ENCODE data around the gene ERBB2. TPM values are rescaled to one million over a fixed set of nuclear protein-coding genes. Genes with fewer than 3 reads are reported as not detected.

ERBB2 gene
- total and polyA plus RNA-seq, 2 of the 13 experiments (the other 11 are each of a cell fraction or from before 2014, with no cell fraction given) = 57.7 to 64.1 TPM

GRCh38 chr17:39754161-39754957 lies 54.5 kb downstream of the ERBB2 start (continued):
- 0 out of 2 replicates have a peak, but pooled peaks have one; percentile 15 for TF ChIP-seq TCF7 (IDR thresholded peaks at IDR 0.05; ENCODE audit: low read depth)
- 0 out of 2 replicates have a peak, but pooled peaks have one; percentile 28 for TF ChIP-seq ZNF557 (CRISPR knock-in tag; IDR thresholded peaks at IDR 0.05)
- no peak; the same call in 1 of the 2 replicates for TF ChIP-seq ZNF646 (CRISPR knock-in tag; IDR thresholded peaks at IDR 0.05)
- TF ChIP-seq NFKBIZ (CRISPR knock-in tag; IDR thresholded peaks at IDR 0.05) = peak; percentile 92
- TF ChIP-seq HIC2 (CRISPR knock-in tag; IDR thresholded peaks at IDR 0.05; ENCODE audit: low read depth) = peak; percentile 95
- no peak for TF ChIP-seq ZNF747 (CRISPR knock-in tag; IDR thresholded peaks at IDR 0.05; ENCODE audit: borderline replicate concordance)
- no peak for TF ChIP-seq TRIM22 (IDR thresholded peaks at IDR 0.05)
- TF ChIP-seq FOXP4 (CRISPR knock-in tag; IDR thresholded peaks at IDR 0.05) = peak; percentile 76
- TF ChIP-seq POGZ (CRISPR knock-in tag; IDR thresholded peaks at IDR 0.05) = no peak
- peak; percentile 64; the same call in 1 of the 2 replicates for TF ChIP-seq HMG20A (CRISPR knock-in tag; IDR thresholded peaks at IDR 0.05; ENCODE audit: borderline replicate concordance)
- TF ChIP-seq ZNF550 (CRISPR knock-in tag; IDR thresholded peaks at IDR 0.05; ENCODE audit: borderline replicate concordance) = no peak
- TF ChIP-seq POLR2A (IDR thresholded peaks at IDR 0.05; ENCODE audit: insufficient read depth in 1 of 2, low read depth in 2 of 2, low read length in 2 of 2) = peak in 1 of 2 experiments; percentile 67
- TF ChIP-seq REPIN1 (CRISPR knock-in tag; IDR thresholded peaks at IDR 0.05; ENCODE audit: borderline replicate concordance, low read depth) = peak; percentile 66
- TF ChIP-seq RBFOX2 (IDR thresholded peaks at IDR 0.05; ENCODE audit: low read depth, low read length) = peak; percentile 82
- TF ChIP-seq ESRRA (CRISPR knock-in tag; IDR thresholded peaks at IDR 0.05; ENCODE audit: low read depth) = peak; percentile 78
- TF ChIP-seq MTA3 (CRISPR knock-in tag; IDR thresholded peaks at IDR 0.05) = no peak
- TF ChIP-seq MYNN (CRISPR knock-in tag; IDR thresholded peaks at IDR 0.05; ENCODE audit: low read depth) = no peak
